GM06990 (cell line): ENCODE data around the gene ADTRP.

ENCODE experiments used
- DNase-seq: peaks from one replicate; pipeline ENCODE4 v3.0.0-alpha.2; 2011; ENCODE audit not compliant: insufficient read length; ENCODE audit errors: extremely low read depth
- H3K27me3 ChIP-seq: replicated peaks from 2 replicates; pipeline ENCODE4 v1.6.0; 2011; ENCODE audit warnings: low read length; ENCODE audit not compliant: control insufficient read depth, insufficient read depth
- H3K36me3 ChIP-seq: 2 replicates; pipeline ENCODE4 v1.5.1; 2011; ENCODE audit warnings: low read length; ENCODE audit not compliant: control insufficient read depth, insufficient read depth
- H3K4me3 ChIP-seq: replicated peaks from 2 replicates; pipeline ENCODE4 v1.5.1; 2011; ENCODE audit warnings: low read depth, mild to moderate bottlenecking, control low read depth, low read length
- TF ChIP-seq, protein P1 (sequence below): IDR thresholded peaks from 2 replicates; pipeline ENCODE4 v1.5.1; 2011; ENCODE audit warnings: low read length, control low read depth, mild to moderate bottlenecking, inconsistent platforms; ENCODE audit not compliant: insufficient read depth, poor library complexity, severe bottlenecking

ADTRP gene

GRCh38 chr6:11667876-11668275 is 110.7 kb downstream of the ADTRP start:
- DNase-seq, result no peak
- Histone ChIP-seq H3K4me3 (no peak overlapping the region), H3K27me3 (no peaks in the 10 kb centered on the region), H3K36me3 (no peaks in the 10 kb centered on the region)
- TF ChIP-seq, protein P1, sequence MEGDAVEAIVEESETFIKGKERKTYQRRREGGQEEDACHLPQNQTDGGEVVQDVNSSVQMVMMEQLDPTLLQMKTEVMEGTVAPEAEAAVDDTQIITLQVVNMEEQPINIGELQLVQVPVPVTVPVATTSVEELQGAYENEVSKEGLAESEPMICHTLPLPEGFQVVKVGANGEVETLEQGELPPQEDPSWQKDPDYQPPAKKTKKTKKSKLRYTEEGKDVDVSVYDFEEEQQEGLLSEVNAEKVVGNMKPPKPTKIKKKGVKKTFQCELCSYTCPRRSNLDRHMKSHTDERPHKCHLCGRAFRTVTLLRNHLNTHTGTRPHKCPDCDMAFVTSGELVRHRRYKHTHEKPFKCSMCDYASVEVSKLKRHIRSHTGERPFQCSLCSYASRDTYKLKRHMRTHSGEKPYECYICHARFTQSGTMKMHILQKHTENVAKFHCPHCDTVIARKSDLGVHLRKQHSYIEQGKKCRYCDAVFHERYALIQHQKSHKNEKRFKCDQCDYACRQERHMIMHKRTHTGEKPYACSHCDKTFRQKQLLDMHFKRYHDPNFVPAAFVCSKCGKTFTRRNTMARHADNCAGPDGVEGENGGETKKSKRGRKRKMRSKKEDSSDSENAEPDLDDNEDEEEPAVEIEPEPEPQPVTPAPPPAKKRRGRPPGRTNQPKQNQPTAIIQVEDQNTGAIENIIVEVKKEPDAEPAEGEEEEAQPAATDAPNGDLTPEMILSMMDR, result no peak

DNA sequence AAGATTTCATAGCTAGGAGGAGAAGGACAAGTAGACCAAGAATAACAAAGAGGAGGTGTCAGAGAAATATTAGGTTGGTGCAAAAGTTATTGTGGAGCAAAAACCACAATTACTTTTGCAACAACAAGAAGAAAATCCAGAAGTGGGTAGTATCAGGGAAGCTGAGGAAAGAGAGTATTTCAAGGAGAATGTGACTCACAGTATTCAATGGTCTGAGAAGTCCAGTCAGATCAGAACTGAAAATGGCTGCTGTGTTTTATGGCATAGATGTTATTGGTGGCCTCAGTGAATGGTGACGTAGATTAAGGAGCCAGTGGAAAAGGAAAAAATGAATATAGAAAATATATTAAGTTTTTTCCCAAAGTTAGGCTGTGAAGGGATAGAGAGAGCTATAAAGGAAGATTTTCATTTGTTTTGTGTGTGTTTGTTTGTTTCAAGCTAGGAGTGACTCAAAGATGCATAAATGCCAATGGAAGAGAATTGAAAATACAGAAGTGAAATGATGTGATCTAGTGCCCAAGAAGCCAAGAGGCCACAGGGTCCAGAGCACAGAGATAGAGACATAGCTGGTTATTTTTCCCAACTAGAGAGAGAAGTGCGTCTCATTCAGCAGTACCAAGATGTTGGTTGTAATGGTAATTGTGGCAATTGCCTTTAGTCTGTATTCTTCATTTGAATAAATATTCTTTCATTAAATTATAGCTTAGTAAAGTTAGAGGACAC is 112.8 kb downstream of the ADTRP start:
- TF ChIP-seq, protein P1, result no peak
- Histone ChIP-seq H3K36me3 (no peaks in the 10 kb centered on the region), H3K4me3 (no peak overlapping the region), H3K27me3 (no peaks in the 10 kb centered on the region)
- DNase-seq, result no peak
